ENCODE results near the gene WDR20. TPM values are rescaled to one million over a fixed set of nuclear protein-coding genes. Genes with fewer than 3 reads are reported as not detected.

WDR20 gene
- total and polyA plus RNA-seq, 2 experiments from 2014 or later, result 15.1 to 24.9 TPM

DNA sequence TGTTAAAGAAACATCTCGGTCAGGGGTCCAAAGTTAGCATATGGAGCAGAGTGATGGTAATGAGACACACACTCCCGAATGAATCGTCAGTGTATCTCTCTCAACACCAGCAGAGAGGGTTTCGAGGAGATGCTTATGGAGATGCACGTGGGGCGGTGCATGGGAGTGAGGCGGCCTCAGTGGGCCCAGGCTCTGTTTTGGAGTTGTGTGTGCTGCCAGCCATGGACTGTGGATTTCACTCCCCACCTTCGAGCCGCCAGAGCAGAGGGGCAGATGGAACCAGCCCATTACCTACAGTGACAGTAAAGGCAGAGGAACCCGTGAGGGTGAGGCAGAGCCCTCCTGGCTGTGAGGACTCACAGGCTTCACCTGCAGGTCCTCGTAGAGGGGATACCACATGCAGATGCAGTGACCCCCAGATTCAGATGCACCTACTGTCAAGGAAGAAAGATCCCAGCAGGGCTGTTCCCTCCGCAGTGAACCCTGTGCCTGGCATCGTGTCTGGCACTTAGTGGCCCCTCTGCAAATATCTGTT is 68.2 kb downstream of the WDR20 start:
- WGBS, 2 experiments (ENCODE audit: low coverage in 1 of 2, low lambda C conversion rate in 2 of 2, missing lambda C conversion rate in 2 of 2), result 89% methylated on average over 13 of the region's 13 CpGs
- no peak overlapping the region for H3K9ac ChIP-seq
- no peak overlapping the region for H3K27ac ChIP-seq
- no peak overlapping the region for H2AFZ ChIP-seq
- TF ChIP-seq EZH2phosphoT487 (IDR thresholded peaks at IDR 0.05; ENCODE audit: insufficient read depth, low read depth), result no peak
- TF ChIP-seq EZH2 (IDR thresholded peaks at IDR 0.05; ENCODE audit: insufficient read depth, poor library complexity, severe bottlenecking), result no peak
- no peak for DNase-seq
- no peaks in the 10 kb centered on the region for H3K27me3 ChIP-seq (replicated peaks; ENCODE audit: insufficient read depth)
- no peaks in the 10 kb centered on the region for H3K9me3 ChIP-seq (ENCODE audit: low read depth)
- no peaks in the 10 kb centered on the region for H3K9me2 ChIP-seq (ENCODE audit: insufficient read depth)
- H4K20me1 ChIP-seq (ENCODE audit: insufficient read depth), result no peaks in the 10 kb centered on the region; the same call in 1 of the 2 replicates
- H3K36me3 ChIP-seq (ENCODE audit: low read depth), result peaks cover 17% of the 10 kb centered on the region
- no peak overlapping the region for H3K4me2 ChIP-seq (ENCODE audit: unreplicated experiment)
- H3K79me2 ChIP-seq (ENCODE audit: insufficient read depth), result peaks cover 92% of the 10 kb centered on the region
- in situ Hi-C loops (cut with MboI), result no loop called here
- no peak overlapping the region for H3K4me3 ChIP-seq
- no peaks in the 10 kb centered on the region; the same call in 1 of the 2 replicates for H3F3A ChIP-seq (ENCODE audit: insufficient read depth)
- H3K4me1 ChIP-seq (ENCODE audit: insufficient read depth), result no peaks in the 10 kb centered on the region

DNA sequence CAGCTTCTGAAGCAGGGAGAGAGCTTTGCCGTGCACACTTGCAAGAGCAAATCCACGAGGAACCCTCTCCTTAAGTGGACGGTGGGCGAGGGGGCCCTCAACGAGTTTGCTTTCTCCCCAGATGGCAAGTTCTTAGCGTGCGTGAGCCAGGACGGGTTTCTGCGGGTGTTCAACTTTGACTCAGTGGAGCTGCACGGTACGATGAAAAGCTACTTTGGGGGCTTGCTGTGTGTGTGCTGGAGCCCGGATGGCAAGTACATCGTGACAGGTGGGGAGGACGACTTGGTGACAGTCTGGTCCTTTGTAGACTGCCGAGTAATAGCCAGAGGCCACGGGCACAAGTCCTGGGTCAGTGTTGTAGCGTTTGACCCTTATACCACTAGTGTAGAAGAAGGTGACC is 69.0 kb downstream of the WDR20 start:
- no peaks in the 10 kb centered on the region for H3K9me2 ChIP-seq (ENCODE audit: insufficient read depth)
- H3F3A ChIP-seq (ENCODE audit: insufficient read depth), result no peaks in the 10 kb centered on the region; the same call in 1 of the 2 replicates
- in situ Hi-C loops (cut with MboI), result no loop called here
- no peak overlapping the region for H3K9ac ChIP-seq
- no peaks in the 10 kb centered on the region for H3K9me3 ChIP-seq (ENCODE audit: low read depth)
- DNase-seq, result no peak
- H3K27me3 ChIP-seq (replicated peaks; ENCODE audit: insufficient read depth), result no peaks in the 10 kb centered on the region
- H3K4me3 ChIP-seq, result no peak overlapping the region
- peaks cover 17% of the 10 kb centered on the region for H3K36me3 ChIP-seq (ENCODE audit: low read depth)
- TF ChIP-seq EZH2phosphoT487 (IDR thresholded peaks at IDR 0.05; ENCODE audit: insufficient read depth, low read depth) (no peak), EZH2 (IDR thresholded peaks at IDR 0.05; ENCODE audit: insufficient read depth, poor library complexity, severe bottlenecking) (no peak)
- H3K27ac ChIP-seq, result no peak overlapping the region
- 93% methylated on average over 17 of the region's 17 CpGs for WGBS, 2 experiments (ENCODE audit: low coverage in 1 of 2, low lambda C conversion rate in 2 of 2, missing lambda C conversion rate in 2 of 2)
- H2AFZ ChIP-seq, result no peak overlapping the region
- H3K79me2 ChIP-seq (ENCODE audit: insufficient read depth), result peaks cover 93% of the 10 kb centered on the region
- no peaks in the 10 kb centered on the region for H3K4me1 ChIP-seq (ENCODE audit: insufficient read depth)
- no peak overlapping the region for H3K4me2 ChIP-seq (ENCODE audit: unreplicated experiment)
- H4K20me1 ChIP-seq (ENCODE audit: insufficient read depth), result no peaks in the 10 kb centered on the region

DNA sequence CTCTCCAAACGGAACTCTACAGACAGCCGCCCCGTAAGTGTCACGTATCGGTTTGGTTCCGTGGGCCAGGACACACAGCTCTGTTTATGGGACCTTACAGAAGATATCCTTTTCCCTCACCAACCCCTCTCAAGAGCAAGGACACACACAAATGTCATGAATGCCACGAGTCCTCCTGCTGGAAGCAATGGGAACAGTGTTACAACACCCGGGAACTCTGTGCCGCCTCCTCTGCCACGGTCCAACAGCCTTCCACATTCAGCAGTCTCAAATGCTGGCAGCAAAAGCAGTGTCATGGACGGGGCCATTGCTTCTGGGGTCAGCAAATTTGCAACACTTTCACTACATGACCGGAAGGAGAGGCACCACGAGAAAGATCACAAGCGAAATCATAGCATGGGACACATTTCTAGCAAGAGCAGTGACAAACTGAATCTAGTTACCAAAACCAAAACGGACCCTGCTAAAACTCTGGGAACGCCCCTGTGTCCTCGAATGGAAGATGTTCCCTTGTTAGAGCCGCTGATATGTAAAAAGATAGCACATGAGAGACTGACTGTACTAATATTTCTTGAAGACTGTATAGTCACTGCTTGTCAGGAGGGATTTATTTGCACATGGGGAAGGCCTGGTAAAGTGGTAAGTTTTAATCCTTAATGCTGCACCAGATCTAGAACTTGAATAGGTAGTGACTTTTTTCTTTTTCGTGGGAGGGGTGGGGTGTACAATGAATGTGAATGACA is 69.7 kb downstream of the WDR20 start:
- no peak overlapping the region for H3K4me2 ChIP-seq (ENCODE audit: unreplicated experiment)
- H3F3A ChIP-seq (ENCODE audit: insufficient read depth), result peaks cover 4% of the 10 kb centered on the region
- no peak overlapping the region for H3K9ac ChIP-seq
- in situ Hi-C loops (cut with MboI), result no loop called here
- H3K27me3 ChIP-seq (replicated peaks; ENCODE audit: insufficient read depth), result no peaks in the 10 kb centered on the region
- peaks cover 17% of the 10 kb centered on the region for H3K36me3 ChIP-seq (ENCODE audit: low read depth)
- H2AFZ ChIP-seq, result no peak overlapping the region
- no peak overlapping the region for H3K4me3 ChIP-seq
- H3K9me3 ChIP-seq (ENCODE audit: low read depth), result no peaks in the 10 kb centered on the region
- WGBS, 2 experiments (ENCODE audit: low coverage in 1 of 2, low lambda C conversion rate in 2 of 2, missing lambda C conversion rate in 2 of 2), result 68 to 72% methylated on average over 19 of the region's 19 CpGs
- no peak for TF ChIP-seq EZH2 (IDR thresholded peaks at IDR 0.05; ENCODE audit: insufficient read depth, poor library complexity, severe bottlenecking)
- TF ChIP-seq EZH2phosphoT487 (IDR thresholded peaks at IDR 0.05; ENCODE audit: insufficient read depth, low read depth), result no peak
- H4K20me1 ChIP-seq (ENCODE audit: insufficient read depth), result no peaks in the 10 kb centered on the region
- peak; percentile 58 for DNase-seq
- H3K9me2 ChIP-seq (ENCODE audit: insufficient read depth), result no peaks in the 10 kb centered on the region
- peaks cover under 1% of the 10 kb centered on the region; the same call in 1 of the 2 replicates for H3K4me1 ChIP-seq (ENCODE audit: insufficient read depth)
- peaks cover 95% of the 10 kb centered on the region for H3K79me2 ChIP-seq (ENCODE audit: insufficient read depth)
- no peak overlapping the region for H3K27ac ChIP-seq

DNA sequence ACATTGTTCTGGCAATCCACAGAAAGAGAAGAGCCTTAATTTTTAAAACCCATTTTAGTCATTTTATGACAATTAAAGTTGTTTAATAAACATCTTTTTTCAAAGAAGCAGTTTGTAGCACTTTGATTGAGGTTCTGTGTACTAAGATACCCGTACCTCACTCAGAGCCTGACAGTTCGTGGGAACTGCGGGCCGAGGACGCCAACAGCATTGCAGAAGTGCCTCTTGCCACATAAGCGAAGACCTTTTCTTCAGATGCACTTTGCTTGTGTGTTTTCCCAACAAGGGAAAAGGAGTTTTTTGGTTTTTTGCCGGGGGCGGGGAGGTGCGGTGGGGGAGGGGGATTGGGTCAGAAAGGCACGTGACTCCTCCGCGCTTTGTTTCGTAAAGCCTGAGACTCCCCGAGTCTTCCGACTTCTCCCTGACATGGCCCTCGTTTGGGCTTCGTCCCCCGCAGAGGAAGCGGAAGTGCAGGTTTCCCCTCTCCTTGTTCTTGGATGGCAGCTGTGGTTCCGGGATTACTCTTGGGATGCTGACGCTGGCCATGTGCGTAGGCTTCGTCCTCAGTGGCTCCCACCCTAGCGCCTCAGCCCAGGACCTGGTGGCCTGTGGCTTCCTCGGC is 70.8 kb downstream of the WDR20 start:
- Histone ChIP-seq H3K4me3 (no peak overlapping the region), H3K79me2 (ENCODE audit: insufficient read depth) (peaks cover 93% of the 10 kb centered on the region)
- WGBS, 2 experiments (ENCODE audit: low coverage in 1 of 2, low lambda C conversion rate in 2 of 2, missing lambda C conversion rate in 2 of 2), result 89 to 93% methylated on average over 24 to 25 of the region's 25 CpGs

More for the DNA sequence above, 70.8 kb downstream of the WDR20 start:
- peaks cover 16% of the 10 kb centered on the region for H3F3A ChIP-seq (ENCODE audit: insufficient read depth)
- no peak for TF ChIP-seq EZH2phosphoT487 (IDR thresholded peaks at IDR 0.05; ENCODE audit: insufficient read depth, low read depth)
- TF ChIP-seq EZH2 (IDR thresholded peaks at IDR 0.05; ENCODE audit: insufficient read depth, poor library complexity, severe bottlenecking), result no peak
- H3K36me3 ChIP-seq (ENCODE audit: low read depth), result peaks cover 17% of the 10 kb centered on the region
- H3K9me2 ChIP-seq (ENCODE audit: insufficient read depth), result no peaks in the 10 kb centered on the region
- in situ Hi-C loops (cut with MboI), result no loop called here
- DNase-seq, result no peak
- H3K9me3 ChIP-seq (ENCODE audit: low read depth), result no peaks in the 10 kb centered on the region
- H3K4me1 ChIP-seq (ENCODE audit: insufficient read depth), result peaks cover 11% of the 10 kb centered on the region
- H3K27ac ChIP-seq, result no peak overlapping the region
- H3K27me3 ChIP-seq (replicated peaks; ENCODE audit: insufficient read depth), result no peaks in the 10 kb centered on the region
- no peaks in the 10 kb centered on the region for H4K20me1 ChIP-seq (ENCODE audit: insufficient read depth)
- no peak overlapping the region for H3K9ac ChIP-seq
- no peak overlapping the region for H2AFZ ChIP-seq
- H3K4me2 ChIP-seq (ENCODE audit: unreplicated experiment), result no peak overlapping the region

Data from GM23248 (cell line).